Inflammatory macrophage treated with lipopolysaccharide for 4 hours (primary cell): ENCODE measurements around the gene CTSZ.
"Not testable (repeated sequence)": the region's sequence is repeated elsewhere in the genome, so short reads cannot be mapped to it uniquely, and the experiment has no call there.

Experiments
- DNase-seq: peaks from one replicate; pipeline ENCODE4 v3.0.0-alpha.2; 2020

Gene CTSZ

GRCh38 chr20:59006864-59007664, at the start of gene CTSZ:
TSS of gene CTSZ (minus strand) at chr20:59007254. CDS start at chr20:59007128, 126 bp downstream.
- DNase-seq: peak; percentile 75

- DNase-seq: peak; percentile 43
Observed at GRCh38 chr20:59055302-59055701, 48.2 kb upstream of the CTSZ start.

- no peak for DNase-seq
Observed at GRCh38 chr20:59051666-59052185, 44.7 kb upstream of the CTSZ start.

- no peak for DNase-seq
Observed at GRCh38 chr20:59050437-59050836, 43.4 kb upstream of the CTSZ start.

GRCh38 chr20:59048681-59049030, 41.6 kb upstream of the CTSZ start:
- no peak for DNase-seq

- DNase-seq: peak; percentile 24
Observed at GRCh38 chr20:59047938-59048680, 41.1 kb upstream of the CTSZ start.

GRCh38 chr20:59046862-59047261, 39.8 kb upstream of the CTSZ start:
- no peak for DNase-seq

GRCh38 chr20:59044796-59045195, 37.7 kb upstream of the CTSZ start:
- no peak for DNase-seq

GRCh38 chr20:59044295-59044694, 37.2 kb upstream of the CTSZ start:
- DNase-seq: no peak

GRCh38 chr20:59043698-59044097, 36.6 kb upstream of the CTSZ start:
- peak; percentile 48 for DNase-seq

- peak; percentile 97 for DNase-seq
Observed at GRCh38 chr20:59042796-59043631, 36.0 kb upstream of the CTSZ start.

- peak; percentile 20 for DNase-seq
Observed at GRCh38 chr20:59042151-59042795, 35.2 kb upstream of the CTSZ start, which contains the start of gene PRELID3B. TSS of gene PRELID3B (minus strand) at chr20:59042786. CDS start at chr20:59042730, 56 bp downstream.

- not testable (repeated sequence) for DNase-seq
Observed at GRCh38 chr20:59041487-59041886, 34.4 kb upstream of the CTSZ start.

- DNase-seq: no peak
Observed at GRCh38 chr20:59040667-59041066, 33.6 kb upstream of the CTSZ start.

GRCh38 chr20:59039233-59039632, 32.2 kb upstream of the CTSZ start:
- DNase-seq: peak; percentile 42

GRCh38 chr20:59037386-59037785, 30.3 kb upstream of the CTSZ start:
- DNase-seq: no peak

GRCh38 chr20:59035381-59035780, 28.3 kb upstream of the CTSZ start:
- DNase-seq: no peak

GRCh38 chr20:59033616-59034165, 26.6 kb upstream of the CTSZ start:
- no peak for DNase-seq

GRCh38 chr20:59033093-59033492, 26.0 kb upstream of the CTSZ start:
- no peak for DNase-seq

GRCh38 chr20:59032713-59033059, 25.6 kb upstream of the CTSZ start:
- DNase-seq: no peak

- peak; percentile 95 for DNase-seq
Observed at GRCh38 chr20:59032023-59032712, 25.1 kb upstream of the CTSZ start, which contains the start of gene ATP5F1E. TSS of gene ATP5F1E (minus strand) at chr20:59032335. CDS start at chr20:59032251, 84 bp downstream.
